Measurements from ENCODE around the gene RPS6KL1.

The RPS6KL1 gene

DNA sequence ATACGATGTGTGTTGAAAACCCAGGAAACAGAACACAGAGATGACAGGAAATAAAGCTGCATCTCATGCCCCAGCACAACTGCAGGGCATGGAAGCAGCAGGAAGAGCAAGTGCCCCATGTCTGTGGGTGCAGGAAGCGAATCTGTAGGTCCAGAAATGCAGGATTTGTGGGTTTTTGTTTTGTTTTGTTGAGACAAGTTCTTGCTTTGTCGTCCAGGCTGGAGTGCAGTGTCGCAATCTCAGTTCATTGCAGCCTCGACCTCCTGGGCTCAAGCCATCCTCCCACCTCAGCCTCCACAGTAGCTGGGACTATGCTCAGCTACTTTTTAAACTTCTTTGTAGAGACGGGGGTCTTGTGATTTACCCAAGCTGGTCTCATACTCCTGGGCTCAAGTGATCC lies 6.2 kb upstream of the RPS6KL1 start:
- TF ChIP-seq PAX5 (IDR thresholded peaks at IDR 0.05; ENCODE audit: insufficient read depth, low read length, severe bottlenecking), result no peak
- no peak for TF ChIP-seq POLR2A (IDR thresholded peaks at IDR 0.05; ENCODE audit: low read depth, low read length)
- TF ChIP-seq POU2F2 (IDR thresholded peaks at IDR 0.05; ENCODE audit: low read depth, low read length), result no peak
- no peak for TF ChIP-seq TAF1 (IDR thresholded peaks at IDR 0.05; ENCODE audit: low read depth, low read length)
- TF ChIP-seq POLR2AphosphoS5 (IDR thresholded peaks at IDR 0.05; ENCODE audit: low read depth, low read length), result no peak
- no peak for TF ChIP-seq SPI1 (IDR thresholded peaks at IDR 0.05; ENCODE audit: low read depth, low read length)
- DNase-seq (ENCODE audit: insufficient read length, low spot score), result no peak
- FAIRE-seq, result no peak

DNA sequence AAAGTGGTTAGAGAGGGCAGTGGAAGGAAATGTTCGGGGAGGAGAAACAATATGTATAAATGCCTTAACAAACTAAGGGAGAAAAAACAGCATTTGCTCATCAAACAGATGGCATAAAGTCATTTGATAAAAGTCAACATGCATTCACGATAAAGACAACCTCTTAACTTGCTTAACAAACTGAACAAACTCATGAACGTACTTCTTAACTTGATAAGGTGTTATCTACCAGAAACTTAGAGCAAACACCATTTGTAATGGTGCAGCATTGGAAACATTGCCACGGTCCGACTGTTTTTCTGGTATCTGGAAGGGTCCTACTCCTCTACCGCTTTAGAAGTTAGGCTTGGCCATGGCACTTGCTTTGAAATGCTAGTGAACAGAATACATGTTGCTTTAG lies 4.2 kb upstream of the RPS6KL1 start:
- no peak for FAIRE-seq
- DNase-seq (ENCODE audit: insufficient read length, low spot score), result no peak
- TF ChIP-seq POLR2AphosphoS5 (IDR thresholded peaks at IDR 0.05; ENCODE audit: low read depth, low read length) (no peak), PAX5 (IDR thresholded peaks at IDR 0.05; ENCODE audit: insufficient read depth, low read length, severe bottlenecking) (no peak), SPI1 (IDR thresholded peaks at IDR 0.05; ENCODE audit: low read depth, low read length) (no peak), POLR2A (IDR thresholded peaks at IDR 0.05; ENCODE audit: low read depth, low read length) (no peak), POU2F2 (IDR thresholded peaks at IDR 0.05; ENCODE audit: low read depth, low read length) (no peak)

DNA sequence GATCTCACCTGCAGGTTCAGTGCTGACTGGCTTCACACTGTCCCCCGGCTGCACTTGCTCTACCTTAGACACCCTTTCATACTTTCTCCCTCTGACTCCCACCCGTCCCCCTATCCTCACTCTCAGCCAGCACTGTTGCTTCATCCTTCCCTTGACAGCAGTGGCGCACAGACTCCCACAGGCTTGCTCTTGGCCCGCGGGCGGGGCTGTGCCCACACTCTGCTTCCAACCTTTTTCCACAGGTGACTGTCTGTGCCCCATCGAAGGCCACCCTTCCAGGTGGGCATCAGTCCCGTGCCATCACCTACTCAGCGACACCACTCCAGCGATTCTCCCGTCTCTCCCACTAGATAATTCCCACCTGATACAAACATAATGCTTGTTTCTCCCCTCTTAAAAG lies 1.0 kb upstream of the RPS6KL1 start:
- FAIRE-seq (no peak), DNase-seq (ENCODE audit: insufficient read length, low spot score) (no peak)
- no peak for TF ChIP-seq POU2F2 (IDR thresholded peaks at IDR 0.05; ENCODE audit: low read depth, low read length)
- no peak for TF ChIP-seq TAF1 (IDR thresholded peaks at IDR 0.05; ENCODE audit: low read depth, low read length)
- no peak for TF ChIP-seq SPI1 (IDR thresholded peaks at IDR 0.05; ENCODE audit: low read depth, low read length)
- TF ChIP-seq PAX5 (IDR thresholded peaks at IDR 0.05; ENCODE audit: insufficient read depth, low read length, severe bottlenecking), result no peak
- no peak for TF ChIP-seq POLR2A (IDR thresholded peaks at IDR 0.05; ENCODE audit: low read depth, low read length)
- no peak for TF ChIP-seq POLR2AphosphoS5 (IDR thresholded peaks at IDR 0.05; ENCODE audit: low read depth, low read length)

DNA sequence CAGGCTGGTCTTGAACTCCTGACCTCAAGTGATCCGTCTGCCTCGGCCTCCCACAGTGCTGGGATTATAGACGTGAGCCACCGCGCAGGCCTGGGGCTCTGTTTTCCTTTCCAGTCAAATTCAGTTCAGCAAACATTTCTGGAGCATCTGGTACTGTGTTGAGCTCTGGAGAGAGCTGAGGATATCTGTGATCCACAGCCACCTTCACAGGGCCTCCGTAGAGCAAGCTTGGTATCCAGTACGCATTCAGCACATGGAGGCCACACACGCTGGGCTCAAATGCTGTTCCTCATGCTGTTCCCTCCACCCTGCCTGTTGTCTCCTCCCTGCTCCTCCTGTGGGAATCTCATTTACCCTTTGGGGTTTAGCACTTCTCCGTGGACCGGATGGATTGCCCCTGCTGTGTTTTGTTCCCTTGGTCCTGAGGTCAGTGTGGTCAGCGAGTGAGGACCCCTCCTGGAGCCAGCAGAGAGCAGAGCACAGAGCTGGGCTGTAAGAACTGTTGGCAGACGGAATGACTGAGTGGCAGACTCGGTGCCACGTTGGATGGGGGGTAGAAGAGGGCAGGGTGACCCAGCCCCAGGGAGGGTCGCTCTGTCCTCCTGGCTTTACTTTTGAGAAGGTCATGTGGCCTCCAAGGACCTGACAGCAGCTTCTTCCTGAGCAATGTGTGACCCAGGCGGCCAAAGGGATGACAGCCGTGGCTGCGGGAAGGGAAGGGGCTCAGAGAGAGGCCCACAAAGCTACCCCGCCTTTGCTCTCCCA lies 891 bp downstream of the RPS6KL1 start:
- peak; percentile 66 for FAIRE-seq
- DNase-seq (ENCODE audit: insufficient read length, low spot score), result no peak
- TF ChIP-seq TAF1 (IDR thresholded peaks at IDR 0.05; ENCODE audit: low read depth, low read length) (no peak), POLR2AphosphoS5 (IDR thresholded peaks at IDR 0.05; ENCODE audit: low read depth, low read length) (no peak), POLR2A (IDR thresholded peaks at IDR 0.05; ENCODE audit: low read depth, low read length) (no peak), SPI1 (IDR thresholded peaks at IDR 0.05; ENCODE audit: low read depth, low read length) (no peak), POU2F2 (IDR thresholded peaks at IDR 0.05; ENCODE audit: low read depth, low read length) (no peak), PAX5 (IDR thresholded peaks at IDR 0.05; ENCODE audit: insufficient read depth, low read length, severe bottlenecking) (no peak)

DNA sequence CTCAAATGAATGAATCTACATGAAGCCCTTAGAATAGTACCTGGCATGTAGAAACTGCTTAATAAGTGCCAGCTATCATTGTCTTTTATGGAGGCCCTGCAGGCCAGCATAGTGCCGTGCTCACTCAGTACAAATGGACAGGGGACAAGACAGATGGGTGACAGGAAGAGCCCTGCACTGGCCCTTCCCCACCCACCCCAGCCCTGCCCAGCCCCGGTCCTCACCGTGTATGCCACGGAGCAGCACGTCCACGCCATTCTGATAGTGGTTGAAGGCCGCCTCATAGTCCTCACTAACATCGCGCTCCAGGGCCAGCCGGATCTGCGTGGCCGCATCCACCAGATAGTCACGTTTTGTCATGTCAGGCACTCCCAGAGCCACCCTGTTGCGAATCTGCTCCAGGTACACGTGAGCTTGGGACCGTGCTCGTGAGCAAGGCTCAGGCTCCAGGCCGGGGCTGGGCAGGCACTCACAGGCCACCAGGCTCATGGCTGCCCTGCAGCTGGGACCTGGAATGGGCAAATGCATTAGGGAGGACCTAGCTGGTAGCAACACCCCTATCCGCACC lies 1.9 kb downstream of the RPS6KL1 start:
- TF ChIP-seq POLR2A (IDR thresholded peaks at IDR 0.05; ENCODE audit: low read depth, low read length), result no peak
- no peak for TF ChIP-seq SPI1 (IDR thresholded peaks at IDR 0.05; ENCODE audit: low read depth, low read length)
- no peak for TF ChIP-seq POLR2AphosphoS5 (IDR thresholded peaks at IDR 0.05; ENCODE audit: low read depth, low read length)
- TF ChIP-seq TAF1 (IDR thresholded peaks at IDR 0.05; ENCODE audit: low read depth, low read length), result no peak
- TF ChIP-seq POU2F2 (IDR thresholded peaks at IDR 0.05; ENCODE audit: low read depth, low read length), result no peak
- no peak for TF ChIP-seq PAX5 (IDR thresholded peaks at IDR 0.05; ENCODE audit: insufficient read depth, low read length, severe bottlenecking)
- no peak for DNase-seq (ENCODE audit: insufficient read length, low spot score)
- no peak for FAIRE-seq

DNA sequence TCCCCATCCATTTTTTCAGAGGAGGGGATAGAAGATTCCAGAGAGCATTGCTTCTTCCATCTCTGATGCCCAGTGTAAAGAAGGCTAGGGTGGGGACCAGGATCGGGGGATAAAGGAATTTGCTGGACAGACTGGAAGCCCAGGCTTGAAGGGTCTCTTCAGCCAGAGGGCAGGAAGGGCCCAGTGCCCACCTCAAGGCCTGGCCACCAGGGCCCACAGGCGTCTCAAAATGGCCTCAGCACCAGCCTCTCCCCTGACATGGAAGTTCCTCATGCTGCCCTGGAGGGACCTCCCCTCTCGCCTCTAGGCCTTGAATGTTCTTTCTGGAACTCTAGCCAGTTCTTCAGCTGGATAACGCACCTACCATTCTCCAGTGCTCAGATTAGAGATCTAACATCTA lies 2.8 kb downstream of the RPS6KL1 start:
- no peak for DNase-seq (ENCODE audit: insufficient read length, low spot score)
- TF ChIP-seq TAF1 (IDR thresholded peaks at IDR 0.05; ENCODE audit: low read depth, low read length), result no peak
- no peak for TF ChIP-seq PAX5 (IDR thresholded peaks at IDR 0.05; ENCODE audit: insufficient read depth, low read length, severe bottlenecking)
- TF ChIP-seq POLR2AphosphoS5 (IDR thresholded peaks at IDR 0.05; ENCODE audit: low read depth, low read length), result no peak
- no peak for TF ChIP-seq SPI1 (IDR thresholded peaks at IDR 0.05; ENCODE audit: low read depth, low read length)
- FAIRE-seq, result no peak

DNA sequence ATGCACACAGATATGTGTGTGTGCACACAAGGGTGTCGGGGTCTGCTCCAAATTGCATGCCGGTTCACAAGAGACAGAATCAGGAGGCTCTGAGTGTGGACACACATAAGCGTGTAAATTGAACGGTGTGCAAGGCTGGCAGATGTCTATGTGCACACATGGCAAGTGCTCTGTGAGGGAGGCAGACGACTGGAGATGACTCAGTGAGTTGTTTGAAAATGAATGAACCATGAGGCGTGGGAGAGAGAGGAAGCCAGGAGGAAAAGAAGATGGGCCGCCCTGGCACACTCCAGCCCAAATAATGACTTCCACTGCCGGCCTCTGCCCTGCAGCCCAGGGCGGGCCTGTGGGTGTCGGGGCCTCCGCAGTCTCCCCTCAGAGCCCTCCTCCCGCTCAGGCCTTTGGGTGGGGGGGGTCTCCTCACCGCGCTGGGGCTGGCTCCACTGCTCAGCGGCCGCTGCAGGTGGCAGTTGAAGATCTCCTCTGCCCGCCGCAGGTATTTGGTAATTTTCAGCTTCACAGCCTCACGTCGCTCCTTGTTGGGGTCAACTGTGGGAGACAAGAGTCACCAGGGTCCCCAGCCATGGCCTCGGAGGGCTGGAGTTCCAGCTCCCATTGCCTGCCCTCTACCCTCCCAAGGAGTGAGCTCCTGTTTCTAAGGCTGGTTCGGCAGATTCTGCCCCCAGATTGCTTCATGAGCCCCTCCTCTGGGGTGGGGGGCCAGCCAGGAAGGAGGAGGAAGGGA lies 3.5 kb downstream of the RPS6KL1 start:
- TF ChIP-seq POLR2AphosphoS5 (IDR thresholded peaks at IDR 0.05; ENCODE audit: low read depth, low read length) (no peak), PAX5 (IDR thresholded peaks at IDR 0.05; ENCODE audit: insufficient read depth, low read length, severe bottlenecking) (no peak), POU2F2 (IDR thresholded peaks at IDR 0.05; ENCODE audit: low read depth, low read length) (no peak), POLR2A (IDR thresholded peaks at IDR 0.05; ENCODE audit: low read depth, low read length) (no peak), TAF1 (IDR thresholded peaks at IDR 0.05; ENCODE audit: low read depth, low read length) (no peak), SPI1 (IDR thresholded peaks at IDR 0.05; ENCODE audit: low read depth, low read length) (no peak)
- DNase-seq (ENCODE audit: insufficient read length, low spot score) (no peak), FAIRE-seq (no peak)

DNA sequence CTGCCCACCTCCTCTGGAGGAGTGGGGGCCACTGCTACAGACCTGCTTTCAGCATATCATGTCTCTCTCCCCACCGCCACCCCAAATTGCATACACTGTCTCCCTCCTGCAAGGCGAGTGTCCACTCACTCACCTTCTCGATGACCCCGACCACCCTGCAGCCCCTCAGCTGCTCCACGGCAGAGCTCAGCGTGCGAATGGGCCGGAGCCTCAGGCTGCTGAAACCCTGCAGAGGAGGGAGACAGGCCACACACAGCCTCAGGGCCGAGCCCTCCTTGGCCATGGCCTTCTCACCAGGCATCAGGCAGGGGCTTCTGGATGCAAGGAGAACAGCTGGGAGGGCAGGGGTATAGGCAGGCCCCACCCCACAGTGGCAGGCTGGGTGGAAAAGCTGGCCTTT lies 4.7 kb downstream of the RPS6KL1 start:
- FAIRE-seq (no peak), DNase-seq (ENCODE audit: insufficient read length, low spot score) (no peak)
- TF ChIP-seq TAF1 (IDR thresholded peaks at IDR 0.05; ENCODE audit: low read depth, low read length) (no peak), SPI1 (IDR thresholded peaks at IDR 0.05; ENCODE audit: low read depth, low read length) (no peak), POLR2A (IDR thresholded peaks at IDR 0.05; ENCODE audit: low read depth, low read length) (no peak), POU2F2 (IDR thresholded peaks at IDR 0.05; ENCODE audit: low read depth, low read length) (no peak), PAX5 (IDR thresholded peaks at IDR 0.05; ENCODE audit: insufficient read depth, low read length, severe bottlenecking) (no peak), POLR2AphosphoS5 (IDR thresholded peaks at IDR 0.05; ENCODE audit: low read depth, low read length) (no peak)

DNA sequence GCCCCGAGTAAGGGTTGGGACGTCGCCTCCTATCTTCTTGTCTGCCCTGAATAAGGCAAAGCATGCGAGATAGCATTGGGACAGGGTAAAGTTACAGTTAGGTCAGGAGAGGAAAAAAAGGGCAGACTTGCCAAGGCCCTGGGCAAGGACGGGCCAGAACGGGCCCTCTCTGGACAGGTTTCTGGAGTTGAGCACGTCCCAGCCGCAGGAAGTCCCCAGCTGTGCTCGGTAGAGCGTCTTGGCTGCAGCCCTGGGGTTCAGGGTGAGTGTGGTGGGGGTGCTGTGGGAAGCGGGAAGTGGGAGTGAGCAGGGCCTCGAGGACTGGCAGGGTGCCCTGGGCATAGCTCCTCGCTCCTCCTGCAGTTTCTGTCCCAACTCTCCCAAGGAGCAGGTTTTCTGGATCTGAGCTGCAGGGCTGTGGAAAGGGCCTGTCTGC lies 5.4 kb downstream of the RPS6KL1 start:
- no peak for FAIRE-seq
- TF ChIP-seq POU2F2 (IDR thresholded peaks at IDR 0.05; ENCODE audit: low read depth, low read length), result no peak
- TF ChIP-seq TAF1 (IDR thresholded peaks at IDR 0.05; ENCODE audit: low read depth, low read length), result no peak
- TF ChIP-seq SPI1 (IDR thresholded peaks at IDR 0.05; ENCODE audit: low read depth, low read length), result no peak
- no peak for TF ChIP-seq POLR2A (IDR thresholded peaks at IDR 0.05; ENCODE audit: low read depth, low read length)
- TF ChIP-seq PAX5 (IDR thresholded peaks at IDR 0.05; ENCODE audit: insufficient read depth, low read length, severe bottlenecking), result no peak
- TF ChIP-seq POLR2AphosphoS5 (IDR thresholded peaks at IDR 0.05; ENCODE audit: low read depth, low read length), result no peak
- no peak for DNase-seq (ENCODE audit: insufficient read length, low spot score)

All from GM12891 (cell line).